DOHH2 (cell line): Measurements from ENCODE around the gene DTNB.

ENCODE experiments used
- H3F3A ChIP-seq: fragments of 200-600 bp; sonication (generic), shearing (Covaris generic); 2 replicates; pipeline ENCODE4 v1.6.0; 2016; ENCODE audit warnings: antibody characterized with exemption, mild to moderate bottlenecking; ENCODE audit not compliant: control insufficient read depth, insufficient read depth
- H3K27ac ChIP-seq: fragments of 200-600 bp; sonication (generic); 2 replicates; pipeline ENCODE4 v1.5.1; 2014; ENCODE audit warnings: low read depth, mild to moderate bottlenecking, low read length, moderate library complexity
- H3K27me3 ChIP-seq: fragments of 200-600 bp; sonication (generic); 2 replicates; pipeline ENCODE4 v1.6.1; 2014; ENCODE audit warnings: mild to moderate bottlenecking, low read length, mixed read lengths; ENCODE audit not compliant: control insufficient read depth
- H3K36me3 ChIP-seq: fragments of 200-600 bp; sonication (generic); 2 replicates; pipeline ENCODE4 v1.6.1; 2014; ENCODE audit warnings: mild to moderate bottlenecking, low read length, moderate library complexity, mixed read lengths; ENCODE audit not compliant: control insufficient read depth
- H3K4me1 ChIP-seq: fragments of 200-600 bp; sonication (generic); 2 replicates; pipeline ENCODE4 v1.6.1; 2014; ENCODE audit warnings: mild to moderate bottlenecking, low read length, mixed read lengths; ENCODE audit not compliant: control insufficient read depth
- H3K4me2 ChIP-seq: fragments of 200-600 bp; sonication (generic); 2 replicates; pipeline ENCODE4 v1.6.0; 2014; ENCODE audit warnings: mild to moderate bottlenecking, low read length, moderate library complexity
- H3K4me3 ChIP-seq: fragments of 200-600 bp; sonication (generic); 2 replicates; pipeline ENCODE4 v1.5.1; 2014; ENCODE audit warnings: mild to moderate bottlenecking, low read length, mixed read lengths
- H3K79me2 ChIP-seq: fragments of 200-600 bp; sonication (generic); 2 replicates; pipeline ENCODE4 v1.6.1; 2014; ENCODE audit warnings: mild to moderate bottlenecking, low read length, mixed read lengths; ENCODE audit not compliant: control insufficient read depth
- H3K9me2 ChIP-seq: fragments of 200-600 bp; sonication (generic); replicated peaks from 2 replicates; pipeline ENCODE4 v1.6.1; 2014; ENCODE audit warnings: mild to moderate bottlenecking, low read length, mixed read lengths; ENCODE audit not compliant: control insufficient read depth
- H3K9me3 ChIP-seq: fragments of 200-600 bp; sonication (generic); 2 replicates; pipeline ENCODE4 v1.6.1; 2014; ENCODE audit warnings: antibody characterized with exemption, low read length, mixed read lengths; ENCODE audit not compliant: control insufficient read depth, insufficient read depth
- H4K20me1 ChIP-seq: fragments of 200-600 bp; sonication (generic); 2 replicates; pipeline ENCODE4 v1.6.0; 2014; ENCODE audit warnings: low read depth, mild to moderate bottlenecking, antibody characterized with exemption, low read length, moderate library complexity; ENCODE audit not compliant: control insufficient read depth, insufficient read depth
- CTCF ChIP-seq: fragments of 200-600 bp; sonication (generic); IDR thresholded peaks from one replicate; pipeline ENCODE4 v1.5.1; 2014; ENCODE audit warnings: antibody characterized with exemption, mild to moderate bottlenecking, low read depth, low read length; ENCODE audit not compliant: poor library complexity, severe bottlenecking
- EZH2phosphoT487 ChIP-seq: fragments of 200-600 bp; sonication (generic); IDR thresholded peaks from 2 replicates; pipeline ENCODE4 v1.6.1; 2017; ENCODE audit warnings: borderline replicate concordance, mild to moderate bottlenecking, antibody characterized with exemption, low read length, moderate library complexity, mixed read lengths

Gene DTNB

DNA sequence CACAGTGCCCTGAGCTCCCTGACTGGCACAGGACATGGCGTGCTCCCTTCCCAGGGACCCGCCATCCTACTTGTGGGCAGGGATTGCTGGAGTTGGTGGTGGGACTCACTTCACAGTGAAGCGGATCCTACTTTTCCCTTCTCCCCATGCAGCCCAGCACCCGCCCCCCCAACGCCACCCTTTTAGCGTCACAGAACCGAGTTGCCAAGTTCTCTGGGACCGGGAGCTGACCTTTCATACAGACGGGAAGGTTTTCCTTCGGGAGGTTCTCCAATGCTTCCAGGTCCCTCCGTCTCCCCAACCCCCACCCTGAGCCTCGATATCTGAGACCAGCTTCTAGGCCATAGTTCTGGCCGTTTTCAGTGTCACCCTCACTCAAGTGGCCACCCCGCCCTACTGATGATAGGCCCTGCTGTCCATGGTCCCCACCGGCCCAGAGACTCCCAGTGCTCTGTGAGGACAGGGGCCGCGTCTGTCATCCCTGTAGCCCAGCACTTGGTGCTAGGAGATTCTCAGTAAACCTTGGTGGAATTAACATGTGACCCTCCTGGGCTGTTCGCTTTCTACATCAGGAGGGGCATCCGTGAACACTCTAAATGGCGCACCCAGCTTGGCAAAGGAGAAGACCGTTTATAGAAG is 330.1 kb downstream of the DTNB start:
- H3K4me1 ChIP-seq: peaks cover 9% of the 10 kb centered on the region
- H3K9me3 ChIP-seq: no peaks in the 10 kb centered on the region
- TF ChIP-seq EZH2phosphoT487 (no peak), CTCF (no peak)
- H3K4me3 ChIP-seq: no peak overlapping the region
- no peaks in the 10 kb centered on the region for H3K9me2 ChIP-seq
- H3K27ac ChIP-seq: no peak overlapping the region
- H3K4me2 ChIP-seq: no peak overlapping the region
- peaks cover 5% of the 10 kb centered on the region; the same call in 1 of the 2 replicates for H3K27me3 ChIP-seq
- no peaks in the 10 kb centered on the region for H3K79me2 ChIP-seq
- H4K20me1 ChIP-seq: no peaks in the 10 kb centered on the region
- no peaks in the 10 kb centered on the region for H3K36me3 ChIP-seq
- H3F3A ChIP-seq: no peaks in the 10 kb centered on the region

DNA sequence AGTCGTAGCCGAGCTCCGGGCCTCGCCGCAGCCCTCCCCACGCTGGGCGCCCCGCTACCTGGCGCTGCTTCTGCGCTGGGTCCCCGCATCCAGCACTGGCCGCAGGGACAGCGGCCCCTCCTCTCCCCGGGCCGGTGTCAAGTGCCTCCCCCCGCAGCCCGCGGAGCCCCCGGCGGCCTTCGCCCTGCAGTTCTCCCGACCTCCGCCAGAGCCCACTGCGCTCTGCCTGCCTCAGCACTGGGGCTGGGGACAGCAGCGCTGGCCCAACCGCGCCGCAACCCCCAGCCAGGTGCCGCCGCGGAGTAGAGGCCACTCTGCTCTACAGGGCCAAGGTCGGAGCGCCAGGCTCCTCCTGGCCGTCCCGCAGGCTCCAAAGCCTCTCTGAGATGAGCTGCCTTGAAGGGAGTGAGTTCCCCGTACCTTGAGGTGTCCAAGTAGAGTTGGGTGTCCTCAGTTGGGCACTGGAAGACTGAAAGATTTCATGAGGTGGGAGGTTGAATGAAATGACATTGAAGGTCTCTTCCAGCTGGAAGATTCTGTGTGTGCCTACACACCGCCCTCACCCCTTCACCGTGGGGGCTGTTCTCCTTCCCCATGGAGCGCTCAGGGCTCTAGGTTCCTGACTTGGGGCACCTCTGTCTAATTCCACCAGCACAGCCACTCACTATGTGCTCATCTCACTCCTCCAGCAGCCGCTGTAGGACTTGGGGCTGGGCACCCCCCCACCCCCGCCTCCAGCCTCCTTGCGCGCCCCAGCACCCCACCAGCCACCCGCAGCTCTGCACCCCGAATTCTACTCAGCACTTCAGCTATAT is 330.8 kb downstream of the DTNB start:
- Histone ChIP-seq H3K27me3 (peaks cover 4% of the 10 kb centered on the region; the same call in 1 of the 2 replicates), H3K4me2 (peak overlapping the region; percentile 80), H3K4me3 (peak overlapping the region; percentile 77), H3K9me3 (no peaks in the 10 kb centered on the region), H4K20me1 (no peaks in the 10 kb centered on the region; the same call in 1 of the 2 replicates), H3K9me2 (no peaks in the 10 kb centered on the region), H3F3A (no peaks in the 10 kb centered on the region), H3K36me3 (no peaks in the 10 kb centered on the region), H3K79me2 (no peaks in the 10 kb centered on the region), H3K4me1 (peaks cover 9% of the 10 kb centered on the region), H3K27ac (no peak overlapping the region)
- TF ChIP-seq CTCF (peak; percentile 84), EZH2phosphoT487 (no peak)

GRCh38 chr2:25341753-25342371 is 331.5 kb downstream of the DTNB start, which contains the start of gene DNMT3A:
Gene DNMT3A, minus strand, starts transcription at chr2:25341925. Its CDS starts 27,941 bp downstream, at chr2:25313984.
- H3K4me1 ChIP-seq: peaks cover 6% of the 10 kb centered on the region; the same call in 1 of the 2 replicates
- peak within 1 kb of the TSS; percentile 80 for H3K4me2 ChIP-seq
- TF ChIP-seq EZH2phosphoT487: no peak
- no peak for TF ChIP-seq CTCF
- H3K79me2 ChIP-seq: no peaks in the 10 kb centered on the region
- H3K27ac ChIP-seq: no peak within 1 kb of the TSS
- no peaks in the 10 kb centered on the region for H3F3A ChIP-seq
- H4K20me1 ChIP-seq: no peaks in the 10 kb centered on the region; the same call in 1 of the 2 replicates
- no peaks in the 10 kb centered on the region for H3K9me2 ChIP-seq
- no peaks in the 10 kb centered on the region for H3K36me3 ChIP-seq
- H3K27me3 ChIP-seq: no peaks in the 10 kb centered on the region
- peak within 1 kb of the TSS; percentile 77 for H3K4me3 ChIP-seq
- no peaks in the 10 kb centered on the region for H3K9me3 ChIP-seq
